Brain microvascular endothelial cell (primary cell): Measurements from ENCODE around the gene AGMAT.

Experiments used
- DNase-seq: peaks from one replicate; pipeline ENCODE4 v3.0.0-alpha.2; 2020
- H3K27ac ChIP-seq: fragments of 250-450 bp; sonication (Bioruptor Pico); 2 replicates; pipeline ENCODE4 v1.5.1; 2020; ENCODE audit warnings: mild to moderate bottlenecking, moderate library complexity
- H3K27me3 ChIP-seq: fragments of 250-450 bp; sonication (Bioruptor Pico); replicated peaks from 2 replicates; pipeline ENCODE4 v1.5.1; 2020; ENCODE audit warnings: mild to moderate bottlenecking
- H3K36me3 ChIP-seq: fragments of 250-450 bp; sonication (Bioruptor Pico); replicated peaks from 2 replicates; pipeline ENCODE4 v1.5.1; 2020; ENCODE audit warnings: mild to moderate bottlenecking
- H3K4me3 ChIP-seq: 2 replicates; pipeline ENCODE4 v1.5.1; 2011; ENCODE audit warnings: low read depth, mild to moderate bottlenecking, control low read depth, low read length, moderate library complexity
- in situ Hi-C: cut with HindIII; loops from 2 replicates; pipeline ENCODE4 v1.10.0; 2017; ENCODE audit warnings: low sequenced_read_pairs, low pct_ligation_motif_present
- TF ChIP-seq, protein P1 (sequence below): IDR thresholded peaks from 2 replicates; pipeline ENCODE4 v1.5.1; 2011; ENCODE audit warnings: low read depth, mild to moderate bottlenecking, moderate library complexity, low read length, control low read depth, inconsistent platforms; ENCODE audit errors: missing control alignments

Gene AGMAT

DNA sequence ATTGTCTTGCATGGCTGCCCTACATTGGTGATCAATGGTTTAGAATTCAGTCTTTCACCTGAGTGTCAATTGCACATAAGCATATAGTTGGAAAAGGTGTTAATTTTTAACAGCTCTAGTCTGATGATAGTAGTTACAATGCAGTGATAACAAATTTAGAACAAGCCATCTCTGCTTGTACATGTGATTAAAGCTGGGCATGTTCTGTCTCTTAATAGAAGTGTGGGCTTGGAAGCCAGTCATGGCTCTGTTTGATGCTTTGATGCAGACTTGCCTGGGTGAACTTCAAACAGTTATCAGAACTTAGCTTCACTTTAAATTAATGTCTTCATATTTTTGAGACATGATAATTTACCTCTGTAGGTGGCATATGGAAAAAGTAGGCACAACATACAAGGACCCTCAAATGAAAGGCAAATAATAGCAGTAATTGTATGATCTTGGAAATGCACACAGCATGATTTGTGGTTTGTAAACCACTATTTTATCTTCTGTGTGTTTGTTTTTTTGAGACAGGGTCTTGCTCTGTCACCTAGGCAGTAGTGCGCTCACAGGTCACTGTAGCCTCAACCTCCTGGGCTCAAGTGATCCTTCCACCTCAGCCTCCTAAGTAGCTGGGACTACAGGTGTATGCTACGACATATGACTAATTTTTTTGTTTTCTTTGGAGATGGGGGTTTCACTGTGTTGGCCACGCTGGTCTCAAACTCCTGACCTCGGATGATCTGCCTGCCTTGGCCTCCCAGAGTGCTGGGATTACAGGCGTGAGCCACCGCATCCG, 36.2 kb upstream of the AGMAT start:
- no peaks in the 10 kb centered on the region for H3K27me3 ChIP-seq
- no peak overlapping the region for H3K27ac ChIP-seq
- DNase-seq, result no peak
- H3K36me3 ChIP-seq, result no peaks in the 10 kb centered on the region
- TF ChIP-seq, protein P1, sequence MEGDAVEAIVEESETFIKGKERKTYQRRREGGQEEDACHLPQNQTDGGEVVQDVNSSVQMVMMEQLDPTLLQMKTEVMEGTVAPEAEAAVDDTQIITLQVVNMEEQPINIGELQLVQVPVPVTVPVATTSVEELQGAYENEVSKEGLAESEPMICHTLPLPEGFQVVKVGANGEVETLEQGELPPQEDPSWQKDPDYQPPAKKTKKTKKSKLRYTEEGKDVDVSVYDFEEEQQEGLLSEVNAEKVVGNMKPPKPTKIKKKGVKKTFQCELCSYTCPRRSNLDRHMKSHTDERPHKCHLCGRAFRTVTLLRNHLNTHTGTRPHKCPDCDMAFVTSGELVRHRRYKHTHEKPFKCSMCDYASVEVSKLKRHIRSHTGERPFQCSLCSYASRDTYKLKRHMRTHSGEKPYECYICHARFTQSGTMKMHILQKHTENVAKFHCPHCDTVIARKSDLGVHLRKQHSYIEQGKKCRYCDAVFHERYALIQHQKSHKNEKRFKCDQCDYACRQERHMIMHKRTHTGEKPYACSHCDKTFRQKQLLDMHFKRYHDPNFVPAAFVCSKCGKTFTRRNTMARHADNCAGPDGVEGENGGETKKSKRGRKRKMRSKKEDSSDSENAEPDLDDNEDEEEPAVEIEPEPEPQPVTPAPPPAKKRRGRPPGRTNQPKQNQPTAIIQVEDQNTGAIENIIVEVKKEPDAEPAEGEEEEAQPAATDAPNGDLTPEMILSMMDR, result no peak
- in situ Hi-C loops, result no loop called here
- H3K4me3 ChIP-seq, result no peak overlapping the region

DNA sequence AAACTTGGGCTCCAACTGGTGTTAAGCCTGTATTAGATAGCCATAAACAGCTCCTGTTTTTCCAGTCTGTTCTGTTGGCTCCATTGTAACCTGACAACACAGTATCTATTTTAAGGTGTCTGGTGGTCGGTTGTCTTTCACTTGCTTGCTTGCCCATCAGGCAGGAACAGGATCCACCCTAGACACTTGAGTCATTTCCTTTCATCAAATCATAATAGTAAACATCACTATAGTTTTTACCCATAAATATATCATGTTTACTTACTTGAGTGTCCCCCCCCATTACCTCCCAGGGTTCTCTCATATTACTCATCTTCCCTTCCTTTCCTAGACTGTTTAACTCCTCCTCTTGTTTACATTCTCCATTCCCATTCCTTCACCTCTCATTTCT, 35.3 kb upstream of the AGMAT start:
- Histone ChIP-seq H3K27me3 (no peaks in the 10 kb centered on the region), H3K4me3 (no peak overlapping the region), H3K27ac (peak overlapping the region; percentile 62), H3K36me3 (no peaks in the 10 kb centered on the region)
- DNase-seq, result peak; percentile 63
- TF ChIP-seq, protein P1, result no peak
- in situ Hi-C loops, result no loop called here

GRCh38 chr1:15618655-15619525, 34.0 kb upstream of the AGMAT start:
- Histone ChIP-seq H3K27ac (peak overlapping the region; percentile 81), H3K27me3 (no peaks in the 10 kb centered on the region), H3K4me3 (peak overlapping the region; percentile 98), H3K36me3 (no peaks in the 10 kb centered on the region)
- in situ Hi-C loops, result no loop called here
- no peak for DNase-seq
- TF ChIP-seq, protein P1, result no peak

GRCh38 chr1:15618077-15618654, 33.3 kb upstream of the AGMAT start:
- Histone ChIP-seq H3K36me3 (no peaks in the 10 kb centered on the region), H3K4me3 (peak overlapping the region; percentile 98), H3K27ac (peak overlapping the region; percentile 81), H3K27me3 (no peaks in the 10 kb centered on the region)
- no peak for DNase-seq
- TF ChIP-seq, protein P1, result no peak
- in situ Hi-C loops, result no loop called here

GRCh38 chr1:15617173-15618076, 32.6 kb upstream of the AGMAT start, which contains the start of gene DDI2:
Gene DDI2, plus strand, starts transcription at chr1:15617458. Its CDS starts 213 bp downstream, at chr1:15617671.
- in situ Hi-C loops, result no loop called here
- H3K27ac ChIP-seq, result peak within 1 kb of the TSS; percentile 81

More at GRCh38 chr1:15617173-15618076, 32.6 kb upstream of the AGMAT start, which contains the start of gene DDI2:
- H3K36me3 ChIP-seq, result no peaks in the 10 kb centered on the region
- no peaks in the 10 kb centered on the region for H3K27me3 ChIP-seq
- peak within 1 kb of the TSS; percentile 98 for H3K4me3 ChIP-seq
- TF ChIP-seq, protein P1, result no peak
- DNase-seq, result peak; percentile 97
